Measurements from ENCODE around the gene SPHKAP.

- TF ChIP-seq CTCF (IDR thresholded peaks at IDR 0.05) (no peak), EP300 (IDR thresholded peaks at IDR 0.05; ENCODE audit: low read depth) (no peak), POLR2AphosphoS5 (IDR thresholded peaks at IDR 0.05) (no peak), POLR2A (IDR thresholded peaks at IDR 0.05) (no peak)
These were observed 163.2 kb downstream of the SPHKAP start for GRCh38 chr2:228018311-228018710.

All from transverse colon (tissue), 4 donors.